Chondrocyte (in vitro differentiated cells): Measurements from ENCODE around the gene MFSD6L. TPM values are rescaled to one million over a fixed set of nuclear protein-coding genes. Genes with fewer than 3 reads are reported as not detected.

Experiments used
- DNase-seq: peaks from one replicate; pipeline ENCODE4 v3.0.0; 2021; ENCODE audit warnings: mixed read lengths, low spot score
- H3K27ac Mint-ChIP-seq: one replicate; pipeline ENCODE4 v1.8.0; 2021; ENCODE audit warnings: mild to moderate bottlenecking, moderate library complexity, mixed read lengths; ENCODE audit not compliant: unreplicated experiment
- H3K27me3 Mint-ChIP-seq: 2 replicates; pipeline ENCODE4 v1.8.0; 2021; ENCODE audit warnings: low read depth, mixed read lengths
- H3K36me3 Mint-ChIP-seq: 2 replicates; pipeline ENCODE4 v1.8.0; 2021; ENCODE audit warnings: low read depth, mixed read lengths
- H3K4me1 Mint-ChIP-seq: 2 replicates; pipeline ENCODE4 v1.8.0; 2021; ENCODE audit warnings: low read depth, mild to moderate bottlenecking, mixed read lengths
- H3K4me3 Mint-ChIP-seq: one replicate; pipeline ENCODE4 v1.8.0; 2021; ENCODE audit warnings: mild to moderate bottlenecking, moderate library complexity, mixed read lengths; ENCODE audit not compliant: unreplicated experiment
- H3K9me3 Mint-ChIP-seq: 2 replicates; pipeline ENCODE4 v1.8.0; 2021; ENCODE audit warnings: low read depth, mixed read lengths
- long read RNA-seq: library from polyadenylated mRNA; stranded (forward); transcript quantifications from one replicate; pipeline ENCODE4 v2.0.0, GENCODE V29; 2021
- total RNA-seq: library from RNA; stranded (reverse); gene quantifications from 3 replicates; pipeline ENCODE4 v1.2.1, GENCODE V29; 2021
- TF ChIP-seq, protein P1 (sequence below): fragments of 200-600 bp; sonication (generic); IDR thresholded peaks from 2 replicates; pipeline ENCODE4 v1.5.0; 2021; ENCODE audit warnings: antibody characterized with exemption, mild to moderate bottlenecking, moderate library complexity

MFSD6L gene, protein sequence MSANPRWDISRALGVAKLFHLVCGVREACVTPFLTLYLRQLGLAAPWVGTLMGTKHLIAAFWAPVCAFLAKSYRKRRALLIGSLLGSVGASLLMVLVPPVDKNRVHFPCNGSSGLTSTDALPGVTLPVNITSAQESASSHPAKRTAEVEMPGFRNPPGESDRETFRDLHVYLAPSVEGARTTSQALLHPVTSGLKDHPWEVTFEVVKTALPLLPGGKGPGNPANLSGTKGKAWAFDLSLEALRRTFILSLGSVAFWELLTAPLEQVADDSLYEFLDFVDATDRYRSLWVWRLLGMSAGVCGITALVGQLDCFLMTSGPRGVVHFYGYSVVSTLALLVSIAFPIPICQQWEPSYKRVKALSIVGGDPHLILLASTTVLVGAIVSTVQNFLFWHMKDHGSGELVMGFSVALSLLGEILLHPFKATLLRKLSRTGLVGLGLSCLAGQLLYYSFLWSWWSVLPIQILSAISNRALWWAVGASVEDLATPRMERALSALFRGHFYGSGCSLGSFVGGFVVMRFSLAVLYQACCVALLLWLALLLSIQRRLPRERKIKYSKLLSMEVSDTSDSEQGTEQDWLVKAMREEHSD
- not detected in 3 replicates for total RNA-seq
- long read RNA-seq, result 0 reads

DNA sequence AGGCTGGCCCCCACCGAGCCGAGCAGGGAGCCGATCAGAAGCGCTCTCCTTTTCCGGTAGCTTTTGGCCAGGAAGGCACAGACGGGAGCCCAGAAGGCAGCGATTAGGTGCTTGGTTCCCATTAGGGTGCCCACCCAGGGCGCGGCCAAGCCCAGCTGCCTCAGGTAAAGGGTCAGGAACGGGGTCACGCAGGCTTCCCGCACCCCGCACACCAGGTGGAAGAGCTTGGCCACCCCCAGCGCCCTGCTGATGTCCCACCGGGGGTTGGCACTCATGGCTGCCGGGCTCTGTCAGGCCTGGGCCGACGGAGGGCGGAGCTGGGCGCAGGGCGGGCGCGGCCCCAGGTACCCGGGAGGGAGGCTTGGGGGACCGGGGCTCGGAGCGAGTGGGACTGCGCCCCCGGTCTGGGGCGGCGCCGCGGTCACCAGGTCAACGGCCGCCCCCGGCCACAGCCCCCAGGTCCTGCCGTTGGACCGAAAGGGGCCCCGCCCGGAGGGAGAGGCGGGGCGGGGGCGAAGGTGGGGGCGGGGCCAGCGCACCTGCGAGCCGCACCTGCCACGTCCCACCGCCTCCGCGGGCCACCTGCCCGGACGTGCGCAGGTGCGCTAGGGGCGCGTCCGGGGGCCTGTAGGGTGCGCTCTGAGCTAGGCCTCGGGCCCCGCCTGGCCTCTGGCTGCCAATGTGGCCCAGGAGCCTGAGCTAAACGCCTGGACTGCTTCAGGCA lies at the start of gene MFSD6L:
MFSD6L (minus strand) TSS at position 520 of the 724 bp plus-strand sequence; CDS start at position 275, 245 bp downstream.
- Mint-ChIP-seq H3K27ac (no peak within 1 kb of the TSS), H3K27me3 (no peaks in the 10 kb centered on the region), H3K4me3 (no peak within 1 kb of the TSS), H3K4me1 (peaks cover 12% of the 10 kb centered on the region), H3K9me3 (no peaks in the 10 kb centered on the region), H3K36me3 (peaks cover 2% of the 10 kb centered on the region)
- no peak for DNase-seq
- TF ChIP-seq, protein P1, sequence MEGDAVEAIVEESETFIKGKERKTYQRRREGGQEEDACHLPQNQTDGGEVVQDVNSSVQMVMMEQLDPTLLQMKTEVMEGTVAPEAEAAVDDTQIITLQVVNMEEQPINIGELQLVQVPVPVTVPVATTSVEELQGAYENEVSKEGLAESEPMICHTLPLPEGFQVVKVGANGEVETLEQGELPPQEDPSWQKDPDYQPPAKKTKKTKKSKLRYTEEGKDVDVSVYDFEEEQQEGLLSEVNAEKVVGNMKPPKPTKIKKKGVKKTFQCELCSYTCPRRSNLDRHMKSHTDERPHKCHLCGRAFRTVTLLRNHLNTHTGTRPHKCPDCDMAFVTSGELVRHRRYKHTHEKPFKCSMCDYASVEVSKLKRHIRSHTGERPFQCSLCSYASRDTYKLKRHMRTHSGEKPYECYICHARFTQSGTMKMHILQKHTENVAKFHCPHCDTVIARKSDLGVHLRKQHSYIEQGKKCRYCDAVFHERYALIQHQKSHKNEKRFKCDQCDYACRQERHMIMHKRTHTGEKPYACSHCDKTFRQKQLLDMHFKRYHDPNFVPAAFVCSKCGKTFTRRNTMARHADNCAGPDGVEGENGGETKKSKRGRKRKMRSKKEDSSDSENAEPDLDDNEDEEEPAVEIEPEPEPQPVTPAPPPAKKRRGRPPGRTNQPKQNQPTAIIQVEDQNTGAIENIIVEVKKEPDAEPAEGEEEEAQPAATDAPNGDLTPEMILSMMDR, result no peak

DNA sequence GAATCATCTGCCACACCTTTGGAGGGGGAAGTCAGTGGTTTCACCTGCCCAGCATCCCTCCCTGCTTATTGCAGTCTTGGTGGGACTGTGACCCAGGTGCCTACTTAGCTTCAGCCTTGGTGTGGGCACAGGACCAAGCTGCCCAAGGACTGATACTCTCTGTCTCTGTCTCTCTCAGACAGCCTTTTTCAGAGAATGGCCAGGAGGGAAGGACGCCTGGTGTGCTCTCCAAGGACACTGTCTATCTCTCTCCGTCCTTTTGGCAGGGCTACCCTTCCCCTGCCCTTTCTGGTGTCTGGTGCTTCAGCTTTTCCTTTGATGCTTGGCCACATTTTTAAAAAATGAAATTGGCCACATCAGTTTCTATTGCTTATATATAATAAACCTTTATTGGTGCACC lies 48.7 kb upstream of the MFSD6L start:
- no peak overlapping the region for H3K4me3 Mint-ChIP-seq
- no peaks in the 10 kb centered on the region for H3K27me3 Mint-ChIP-seq
- no peak overlapping the region for H3K27ac Mint-ChIP-seq
- no peak for DNase-seq
- TF ChIP-seq, protein P1, result no peak
- no peaks in the 10 kb centered on the region for H3K36me3 Mint-ChIP-seq
- no peaks in the 10 kb centered on the region for H3K4me1 Mint-ChIP-seq
- peaks cover 5% of the 10 kb centered on the region for H3K9me3 Mint-ChIP-seq

DNA sequence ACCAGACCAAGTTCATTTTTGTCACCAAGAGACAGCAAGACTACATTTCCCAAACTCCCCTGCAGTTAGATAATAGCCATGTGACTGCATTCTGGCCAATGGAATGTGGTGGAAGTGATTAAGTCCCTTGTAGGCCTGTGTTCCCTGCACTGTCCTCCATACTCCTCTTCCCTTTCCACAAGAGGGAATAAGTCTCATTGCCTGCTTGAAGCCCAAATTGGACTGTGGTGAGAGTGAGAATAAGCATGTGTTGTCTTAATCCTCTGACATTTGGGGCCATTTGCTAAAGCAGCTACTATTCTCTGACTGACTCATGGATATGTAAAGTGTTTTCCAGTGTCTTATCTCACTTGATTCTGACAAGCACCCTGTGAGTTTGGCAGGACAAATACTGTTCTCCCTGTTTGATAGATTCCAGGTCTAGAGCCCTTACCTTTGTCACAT lies 47.6 kb upstream of the MFSD6L start:
- no peak for DNase-seq

DNA sequence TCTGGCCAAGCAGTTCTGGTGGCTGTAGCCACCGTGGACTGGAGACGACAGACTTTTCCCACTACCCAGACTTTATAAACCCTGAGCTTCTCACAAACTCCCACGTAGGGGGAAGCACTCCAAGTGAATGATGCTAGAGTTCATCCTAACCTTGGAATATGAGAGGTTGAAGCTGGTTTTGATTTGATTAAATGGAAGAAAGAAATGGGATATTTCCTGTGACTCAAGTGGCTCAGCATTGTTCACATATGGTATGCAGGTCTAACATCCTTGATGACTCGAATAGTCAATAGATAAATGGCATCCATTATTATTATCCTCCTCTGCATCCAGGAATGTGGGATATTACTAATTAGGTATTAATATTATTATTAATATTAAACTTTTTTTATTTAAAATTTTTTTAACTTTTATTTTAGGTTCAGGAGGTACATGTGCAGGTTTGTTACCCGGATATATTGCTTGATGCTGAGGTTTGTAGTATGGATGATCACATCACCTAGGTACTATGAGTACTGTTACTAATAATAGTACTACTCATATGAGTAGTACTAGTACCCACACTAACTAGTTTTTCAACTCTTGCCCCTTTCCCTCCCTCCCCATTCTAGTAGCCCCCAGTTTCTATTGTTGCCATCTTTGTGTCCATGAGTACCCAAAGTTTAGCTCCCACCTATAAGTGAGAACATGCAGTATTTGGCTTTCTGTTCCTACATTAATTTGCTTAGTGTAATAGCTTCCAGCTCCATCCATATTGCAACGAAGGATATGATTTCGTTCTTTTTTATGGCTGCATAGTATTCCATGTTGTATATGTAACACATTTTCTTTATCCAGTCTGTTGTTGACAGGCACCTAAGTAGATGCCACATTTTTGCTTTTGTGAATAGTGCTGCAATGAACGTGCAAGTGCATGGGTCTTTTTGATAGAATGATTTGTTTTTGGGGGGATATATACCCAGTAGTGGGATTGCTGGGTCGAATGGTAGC lies 45.4 kb upstream of the MFSD6L start:
- H3K27me3 Mint-ChIP-seq, result peaks cover 2% of the 10 kb centered on the region
- DNase-seq, result no peak
- peaks cover 1% of the 10 kb centered on the region for H3K36me3 Mint-ChIP-seq
- no peak overlapping the region for H3K4me3 Mint-ChIP-seq
- TF ChIP-seq, protein P1, result no peak
- peaks cover 9% of the 10 kb centered on the region for H3K9me3 Mint-ChIP-seq
- no peak overlapping the region for H3K27ac Mint-ChIP-seq
- no peaks in the 10 kb centered on the region for H3K4me1 Mint-ChIP-seq

More for the DNA sequence above, 47.6 kb upstream of the MFSD6L start:
- Mint-ChIP-seq H3K4me1 (no peaks in the 10 kb centered on the region), H3K36me3 (no peaks in the 10 kb centered on the region), H3K27ac (no peak overlapping the region), H3K9me3 (peaks cover 9% of the 10 kb centered on the region), H3K4me3 (no peak overlapping the region), H3K27me3 (no peaks in the 10 kb centered on the region)
- TF ChIP-seq, protein P1, result no peak
